IMR-90 (cell line): ENCODE measurements around the gene GPRC6A. TPM values are rescaled to one million over a fixed set of nuclear protein-coding genes. Genes with fewer than 3 reads are reported as not detected.
"Not testable (repeated sequence)": the region's sequence is repeated elsewhere in the genome, so short reads cannot be mapped to it uniquely, and the experiment has no call there.

Experiments
- ATAC-seq: fragments of 200-7000 bp; cut with Tn5 transposase; 2 replicates; pipeline ENCODE4 v1.9.1; 2020; ENCODE audit warnings: low read depth, mild to moderate bottlenecking, moderate library complexity
- BruUV-seq: library from RNA; stranded (reverse); fragments of 400-500 nt; replicated peaks from 2 replicates; lab custom pipeline; 2021; lab: Mats Ljungman, UMichigan
- CTCF ChIA-PET: fragments of 300-600 bp; formaldehyde crosslinking; extraction: SDS; loops from one replicate; lab custom pipeline; 2021; ENCODE audit warnings: antibody characterized with exemption; lab: Yijun Ruan, JAX
- POLR2A ChIA-PET: fragments of 300-600 bp; sonication (Branson Sonifier 250); formaldehyde crosslinking; loops from one replicate; lab custom pipeline; 2022; ENCODE audit warnings: antibody characterized with exemption; ENCODE audit not compliant: unreplicated experiment; lab: Charles Lee
- DNase-seq: peaks from one replicate; pipeline ENCODE4 v3.0.0; 2013
- H2AFZ ChIP-seq: replicated peaks from 2 replicates; pipeline ENCODE3; 2013; ENCODE audit warnings: low read length, mild to moderate bottlenecking; ENCODE audit not compliant: poor library complexity
- H2AK5ac ChIP-seq: 2 replicates; pipeline ENCODE4 v1.6.1; 2013; ENCODE audit warnings: low read depth, low read length, inconsistent platforms
- H2AK9ac ChIP-seq: replicated peaks from 2 replicates; pipeline ENCODE3; 2013; ENCODE audit warnings: mild to moderate bottlenecking, low read depth, low read length, moderate library complexity; ENCODE audit not compliant: poor library complexity
- H2BK120ac ChIP-seq: 2 replicates; pipeline ENCODE4 v1.6.1; 2013; ENCODE audit warnings: low read depth, low read length, inconsistent platforms
- H2BK15ac ChIP-seq: 3 replicates; pipeline ENCODE4 v1.6.1; 2013; ENCODE audit warnings: low read depth, low read length, inconsistent platforms
- H2BK20ac ChIP-seq: 2 replicates; pipeline ENCODE4 v1.6.1; 2013; ENCODE audit warnings: low read depth, mild to moderate bottlenecking, inconsistent platforms, low read length, moderate library complexity
- H2BK5ac ChIP-seq: 2 replicates; pipeline ENCODE4 v1.6.1; 2013; ENCODE audit warnings: mild to moderate bottlenecking, low read depth, low read length, inconsistent platforms; ENCODE audit not compliant: poor library complexity, severe bottlenecking
- H3K14ac ChIP-seq: replicated peaks from 2 replicates; pipeline ENCODE4 v1.6.1; 2013; ENCODE audit warnings: low read depth, low read length, inconsistent platforms
- H3K18ac ChIP-seq: 2 replicates; pipeline ENCODE4 v1.6.1; 2013; ENCODE audit warnings: low read depth, low read length, control low read depth
- H3K23ac ChIP-seq: 2 replicates; pipeline ENCODE4 v1.6.1; 2013; ENCODE audit warnings: low read depth, low read length, inconsistent platforms
- H3K27ac ChIP-seq: 2 replicates; pipeline ENCODE4 v1.5.1; 2013; ENCODE audit warnings: mild to moderate bottlenecking, control low read depth, low read length; ENCODE audit not compliant: insufficient read depth
- H3K27me3 ChIP-seq: 2 replicates; pipeline ENCODE4 v1.6.1; 2013; ENCODE audit warnings: low read length; ENCODE audit not compliant: control insufficient read depth, insufficient read depth
- H3K36me3 ChIP-seq: 2 replicates; pipeline ENCODE4 v1.6.1; 2013; ENCODE audit warnings: low read length, mixed read lengths; ENCODE audit not compliant: control insufficient read depth, insufficient read depth
- H3K4ac ChIP-seq: 2 replicates; pipeline ENCODE4 v1.6.1; 2013; ENCODE audit warnings: low read depth, low read length, inconsistent platforms
- H3K4me1 ChIP-seq: 2 replicates; pipeline ENCODE4 v1.6.1; 2013; ENCODE audit warnings: low read length, mixed read lengths; ENCODE audit not compliant: control insufficient read depth, insufficient read depth
- H3K4me2 ChIP-seq: 2 replicates; pipeline ENCODE4 v1.6.1; 2013; ENCODE audit warnings: low read depth, mild to moderate bottlenecking, control low read depth, low read length, moderate library complexity
- H3K4me3 ChIP-seq: 2 replicates; pipeline ENCODE4 v1.5.1; 2013; ENCODE audit warnings: low read depth, mild to moderate bottlenecking, control low read depth, low read length, moderate library complexity; ENCODE audit not compliant: insufficient read depth
- H3K56ac ChIP-seq: 2 replicates; pipeline ENCODE4 v1.6.1; 2013; ENCODE audit warnings: low read length, inconsistent platforms; ENCODE audit not compliant: insufficient read depth; ENCODE audit errors: extremely low read depth
- H3K79me1 ChIP-seq, 2 experiments: 2 replicates each; pipeline ENCODE4 v1.6.1; 2013; ENCODE audit warnings: low read length in 2 of 2, inconsistent platforms in 1 of 2, low read depth in 1 of 2
- H3K9ac ChIP-seq: 2 replicates; pipeline ENCODE4 v1.6.1; 2013; ENCODE audit warnings: low read depth, low read length, control low read depth
- H3K9me1 ChIP-seq: 2 replicates; pipeline ENCODE4 v1.6.1; 2013; ENCODE audit warnings: low read length, inconsistent platforms; ENCODE audit not compliant: insufficient read depth
- H3K9me3 ChIP-seq: 2 replicates; pipeline ENCODE4 v1.6.1; 2013; ENCODE audit warnings: low read length; ENCODE audit not compliant: control insufficient read depth, insufficient read depth
- H4K20me1 ChIP-seq: 2 replicates; pipeline ENCODE4 v1.6.1; 2013; ENCODE audit warnings: low read length, inconsistent platforms; ENCODE audit not compliant: insufficient read depth
- H4K5ac ChIP-seq: 2 replicates; pipeline ENCODE4 v1.6.1; 2013; ENCODE audit warnings: mild to moderate bottlenecking, low read depth, low read length, control low read depth
- H4K8ac ChIP-seq, 2 experiments: 2 replicates each; pipeline ENCODE4 v1.6.1; 2013; ENCODE audit warnings: low read depth in 2 of 2, low read length in 2 of 2, control low read depth in 1 of 2, inconsistent platforms in 1 of 2
- H4K91ac ChIP-seq: 2 replicates; pipeline ENCODE4 v1.6.1; 2013; ENCODE audit warnings: low read depth, low read length, inconsistent platforms; ENCODE audit not compliant: insufficient read depth
- WGBS, 2 experiments: methylation state at CpG; one replicate each; pipeline versions ENCODE4 v1.1.5 to v1.1.7; 2013; ENCODE audit warnings: missing lambda C conversion rate in 2 of 2; ENCODE audit not compliant: insufficient read length in 1 of 2; ENCODE audit errors: extremely low coverage in 2 of 2; 5-methylcytosine and 5-hydroxymethylcytosine counted together
- dilution Hi-C: fragments of 300-500 bp; cut with HindIII; formaldehyde crosslinking; loops from one replicate; pipeline ENCODE4 v1.14.3; 2018; ENCODE audit warnings: low sequenced_read_pairs; ENCODE audit not compliant: unreplicated experiment
- in situ Hi-C: fragments of 300-500 bp; cut with MboI; formaldehyde crosslinking; loops from 3 replicates; pipeline ENCODE4 v1.14.3; 2019; ENCODE audit warnings: low sequenced_read_pairs, inconsistent platforms, mixed read lengths
- intact Hi-C: fragments of 100-400 bp; cut with micrococcal nuclease; formaldehyde crosslinking; loops from 2 replicates; pipeline ENCODE4 v1.10.0; 2022
- polyA plus RNA-seq, 3 experiments: library from polyadenylated mRNA; depleted of rRNA; stranded (reverse); fragments of >200 nt; gene quantifications; 2 replicates each; pipeline ENCODE4 v1.2.3, GENCODE V29; 2012; ENCODE audit warnings: low replicate concordance in 1 of 3
- total RNA-seq: library from RNA; depleted of rRNA; stranded (reverse); fragments of >200 nt; gene quantifications from 2 replicates; pipeline ENCODE4 v1.2.3, GENCODE V29; 2012

GPRC6A gene
- total and polyA plus RNA-seq, 2 of the 4 experiments (the other 2 are of a cell fraction), result not detected

DNA sequence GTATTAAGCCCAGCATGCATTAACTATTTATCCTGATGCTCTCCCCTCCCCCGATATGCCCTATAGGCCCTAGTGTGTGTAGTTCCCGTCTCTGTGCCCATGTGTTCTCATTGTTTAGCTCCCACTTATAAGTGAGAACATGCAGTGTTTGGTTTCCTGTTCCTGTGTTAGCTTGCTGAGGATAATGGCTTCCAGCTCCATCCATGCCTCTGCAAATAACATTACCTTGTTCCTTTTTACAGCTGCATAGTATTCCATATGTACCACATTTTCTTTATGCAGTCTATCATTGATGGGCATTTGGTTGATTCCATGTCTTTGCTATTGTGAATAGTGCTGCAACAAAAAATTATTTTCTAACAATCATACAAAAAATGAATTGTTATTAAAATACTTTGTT is 5.6 kb upstream of the GPRC6A start:
- dilution Hi-C loops, H3K9me1 ChIP-seq, intact Hi-C loops, H2BK120ac ChIP-seq, H3K14ac ChIP-seq, H3K23ac ChIP-seq, H3K79me1 ChIP-seq, POLR2A ChIA-PET, H3K36me3 ChIP-seq, H3K4ac ChIP-seq, H2AFZ ChIP-seq, BruUV-seq, H2BK15ac ChIP-seq, H2AK5ac ChIP-seq, H3K18ac ChIP-seq, H3K9me3 ChIP-seq, H3K27ac ChIP-seq, H4K5ac ChIP-seq, H2BK20ac ChIP-seq, H3K4me2 ChIP-seq, DNase-seq, H3K4me3 ChIP-seq, H3K4me1 ChIP-seq, H3K56ac ChIP-seq, H2AK9ac ChIP-seq, ATAC-seq, H4K91ac ChIP-seq, H4K8ac ChIP-seq, H2BK5ac ChIP-seq, H3K27me3 ChIP-seq, H4K20me1 ChIP-seq, H3K9ac ChIP-seq, in situ Hi-C loops: not testable (repeated sequence)
- CTCF ChIA-PET, result interaction anchor here (1.8 kb wide), 1 partner anchor 10 kb away, joined by 4 read pairs; no protein-coding TSS in a partner anchor
- WGBS, 2 experiments, result no CpG with 5 or more reads among the region's 2 CpGs
